Adrenal gland (tissue), 12 donors: Measurements from ENCODE around the gene STXBP1. TPM values are rescaled to one million over a fixed set of nuclear protein-coding genes. Genes with fewer than 3 reads are reported as not detected.

Experiments used
- DNase-seq, 7 donors: peaks; one replicate each; pipeline ENCODE4 v3.0.0-alpha.2; 2019 to 2020
- H3K27ac ChIP-seq, 5 donors: fragments of 200-600 bp; sonication (generic) in 4 of 5; 1 replicate in 3 of 5; 2 replicates in 2 of 5; pipeline versions ENCODE4 v1.5.1 to v1.8.0; 2016 to 2020; ENCODE audit warnings: mild to moderate bottlenecking in 1 of 5
- H3K27me3 ChIP-seq: fragments of 200-600 bp; 2 replicates; pipeline ENCODE4 v1.8.0; 2021
- H3K36me3 ChIP-seq, 2 donors: fragments of 200-600 bp; replicated peaks in 1 of 2; 1 replicate in 1 of 2; 2 replicates in 1 of 2; pipeline versions ENCODE4 v1.5.1 to v1.8.0; 2018 to 2022
- H3K4me1 ChIP-seq, 2 donors: fragments of 200-600 bp; replicated peaks in 1 of 2; 1 replicate in 1 of 2; 2 replicates in 1 of 2; pipeline versions ENCODE4 v1.5.1 to v1.8.0; 2018 to 2021
- H3K4me3 ChIP-seq, 4 donors: fragments of 200-600 bp; sonication (generic) in 3 of 4; one replicate each; pipeline ENCODE4 v1.5.1; 2016 to 2018
- H3K9me3 ChIP-seq, 3 donors: fragments of 200-600 bp; sonication (generic) in 1 of 3; replicated peaks in 1 of 3; 1 replicate in 2 of 3; 2 replicates in 1 of 3; pipeline versions ENCODE4 v1.5.1 to v1.8.0; 2016 to 2021
- POLR2A ChIP-seq, 2 donors: fragments of 450-650 bp; IDR thresholded peaks; one replicate each; pipeline ENCODE4 v1.6.1; 2017; ENCODE audit warnings: antibody characterized with exemption in 2 of 2, mild to moderate bottlenecking in 2 of 2, moderate library complexity in 1 of 2
- WGBS, 4 donors: extraction: QIAGEN DNeasy Blood & Tissue Kit in 2 of 4; methylation state at CpG; one replicate each; pipeline versions ENCODE4 v1.1.5 to v1.1.7; 2013 to 2017; 5-methylcytosine and 5-hydroxymethylcytosine counted together
- intact Hi-C, 2 donors: fragments of 100-400 bp; cut with DNase I; formaldehyde crosslinking; loops; one replicate each; pipeline versions ENCODE4 v1.14.1 to v1.15.0; 2022 to 2023
- polyA plus RNA-seq, 3 donors: library from polyadenylated mRNA; stranded (reverse); fragments of 200-250 nt in 2 of 3; fragments of 350-450 nt in 1 of 3; fragmentation: Illumina TruSeq in 1 of 3; extraction: RNeasy Lipid Tissue Mini Kit (QIAGEN cat#74804) in 1 of 3; gene quantifications; one replicate each; pipeline ENCODE4 v1.2.3, GENCODE V29; 2013 to 2014
- total RNA-seq, 9 donors: library from RNA; depleted of rRNA in 4 of 9; stranded (reverse); fragments of >200 nt in 4 of 9; fragments of 120-200 nt in 1 of 9; fragmentation: NEBNext Ultra II Directional in 1 of 9; extraction: Animal tissue kit (Norgen Biotek cat#: 25700) in 1 of 9; gene quantifications; one replicate each; pipeline versions ENCODE4 v1.1.0 to v1.2.4, GENCODE V29; 2013 to 2023
- TF ChIP-seq, protein P1 (sequence below), 6 experiments: fragments of 450-650 bp in 4 of 6; fragments of 200-600 bp in 2 of 6; sonication (generic) in 1 of 6; IDR thresholded peaks; 1 replicate in 5 of 6; 2 replicates in 1 of 6; pipeline versions ENCODE4 v1.5.1 to v1.8.0; 2016 to 2021; ENCODE audit warnings: antibody characterized with exemption in 6 of 6, mild to moderate bottlenecking in 2 of 6, moderate library complexity in 1 of 6
- donor health status: healthy with polysubstance abuse.
- donor health status: Bipolar disorder and iron deficiency.
- donor health status: DM: yes; HTN: yes; CAD: no.
- donor health status: DM: no; HTN: no; CAD: no.
- donor health status: DM: no; HTN: no; CAD: no.
- donor health status: DM: yes; HTN: yes; CAD: no.

Gene STXBP1
- total and polyA plus RNA-seq, 12 donors, result 15.4 to 169 (median 59.6) TPM

GRCh38 chr9:127667906-127668305 is 55.8 kb downstream of the STXBP1 start:
- Histone ChIP-seq H3K36me3 (peaks cover 0 to 49% of the 10 kb centered on the region in 2 donors), H3K4me3 (no peak overlapping the region), H3K27ac (peak overlapping the region in 1 of 5 donors; percentile 7), H3K4me1 (no peaks in the 10 kb centered on the region), H3K9me3 (no peaks in the 10 kb centered on the region), H3K27me3 (no peaks in the 10 kb centered on the region)
- DNase-seq, result no peak
- TF ChIP-seq POLR2A (IDR thresholded peaks at IDR 0.05), result no peak
- TF ChIP-seq, protein P1, sequence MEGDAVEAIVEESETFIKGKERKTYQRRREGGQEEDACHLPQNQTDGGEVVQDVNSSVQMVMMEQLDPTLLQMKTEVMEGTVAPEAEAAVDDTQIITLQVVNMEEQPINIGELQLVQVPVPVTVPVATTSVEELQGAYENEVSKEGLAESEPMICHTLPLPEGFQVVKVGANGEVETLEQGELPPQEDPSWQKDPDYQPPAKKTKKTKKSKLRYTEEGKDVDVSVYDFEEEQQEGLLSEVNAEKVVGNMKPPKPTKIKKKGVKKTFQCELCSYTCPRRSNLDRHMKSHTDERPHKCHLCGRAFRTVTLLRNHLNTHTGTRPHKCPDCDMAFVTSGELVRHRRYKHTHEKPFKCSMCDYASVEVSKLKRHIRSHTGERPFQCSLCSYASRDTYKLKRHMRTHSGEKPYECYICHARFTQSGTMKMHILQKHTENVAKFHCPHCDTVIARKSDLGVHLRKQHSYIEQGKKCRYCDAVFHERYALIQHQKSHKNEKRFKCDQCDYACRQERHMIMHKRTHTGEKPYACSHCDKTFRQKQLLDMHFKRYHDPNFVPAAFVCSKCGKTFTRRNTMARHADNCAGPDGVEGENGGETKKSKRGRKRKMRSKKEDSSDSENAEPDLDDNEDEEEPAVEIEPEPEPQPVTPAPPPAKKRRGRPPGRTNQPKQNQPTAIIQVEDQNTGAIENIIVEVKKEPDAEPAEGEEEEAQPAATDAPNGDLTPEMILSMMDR (IDR thresholded peaks at IDR 0.05), result no peak
- 89 to 94% (median 93%) methylated on average over 17 to 18 of the region's 18 CpGs for WGBS, 4 donors
- intact Hi-C loops, result no loop called here

- 88 to 94% (median 90%) methylated on average over 7 of the region's 7 CpGs for WGBS, 4 donors
- Histone ChIP-seq H3K4me1 (no peaks in the 10 kb centered on the region), H3K4me3 (no peak overlapping the region), H3K36me3 (peaks cover 0 to 51% of the 10 kb centered on the region in 2 donors), H3K27ac (no peak overlapping the region), H3K9me3 (no peaks in the 10 kb centered on the region), H3K27me3 (no peaks in the 10 kb centered on the region)
- no peak for TF ChIP-seq POLR2A (IDR thresholded peaks at IDR 0.05)
- TF ChIP-seq, protein P1 (IDR thresholded peaks at IDR 0.05), result no peak
- no peak for DNase-seq
- intact Hi-C loops, result no loop called here
These were observed 61.2 kb downstream of the STXBP1 start for GRCh38 chr9:127673234-127673633.

- Histone ChIP-seq H3K27me3 (no peaks in the 10 kb centered on the region), H3K27ac (no peak overlapping the region), H3K36me3 (peaks cover 0 to 70% of the 10 kb centered on the region in 2 donors), H3K9me3 (no peaks in the 10 kb centered on the region), H3K4me3 (no peak overlapping the region), H3K4me1 (no peaks in the 10 kb centered on the region)
- DNase-seq, result no peak
- intact Hi-C loops, result no loop called here
- 81 to 91% (median 87%) methylated on average over 9 to 12 of the region's 12 CpGs for WGBS, 4 donors
- TF ChIP-seq POLR2A (IDR thresholded peaks at IDR 0.05), result no peak
- TF ChIP-seq, protein P1 (IDR thresholded peaks at IDR 0.05), result no peak
These were observed 64.6 kb downstream of the STXBP1 start for GRCh38 chr9:127676638-127677037.

- TF ChIP-seq POLR2A (IDR thresholded peaks at IDR 0.05), result no peak
- TF ChIP-seq, protein P1 (IDR thresholded peaks at IDR 0.05), result no peak
- DNase-seq, result no peak
- no peaks in the 10 kb centered on the region for H3K9me3 ChIP-seq
- 75 to 86% (median 79%) methylated on average over 2 of the region's 2 CpGs for WGBS, 4 donors
- H3K4me1 ChIP-seq, result peaks cover 7 to 13% of the 10 kb centered on the region in 2 donors
- H3K27me3 ChIP-seq, result no peaks in the 10 kb centered on the region
- H3K4me3 ChIP-seq, result no peak overlapping the region
- intact Hi-C loops, result no loop called here
- peaks cover 0 to 77% of the 10 kb centered on the region in 2 donors for H3K36me3 ChIP-seq
- H3K27ac ChIP-seq, result no peak overlapping the region
These were observed 67.4 kb downstream of the STXBP1 start for GRCh38 chr9:127679506-127679905.
